T-cell (primary cell): ENCODE results near the gene ATAD2B. TPM values are rescaled to one million over a fixed set of nuclear protein-coding genes. Genes with fewer than 3 reads are reported as not detected.
A peak's percentile ranks its signal among the peaks of the same experiment; 100 is the strongest.
"Not testable (repeated sequence)": the region's sequence is repeated elsewhere in the genome, so short reads cannot be mapped to it uniquely, and the experiment has no call there.

Source experiments
- ATAC-seq, 4 experiments: fragments of 200-7000 bp in 3 of 4; fragments of 150-1000 bp in 1 of 4; cut with Tn5 transposase; replicated peaks in 1 of 4; 1 replicate in 3 of 4; 2 replicates in 1 of 4; pipeline ENCODE4 v1.10.0; 2021; ENCODE audit warnings: moderate library complexity in 3 of 4, mild to moderate bottlenecking in 2 of 4, moderate number of reproducible peaks in 1 of 4
- CTCF ChIA-PET, 2 donors: fragments of 300-600 bp; sonication (Branson Sonifier 250); formaldehyde crosslinking; loops; one replicate each; lab custom pipeline; 2022; ENCODE audit warnings: antibody characterized with exemption in 2 of 2; lab: Charles Lee
- POLR2A ChIA-PET, 2 donors: fragments of 300-600 bp; sonication (Branson Sonifier 250); formaldehyde crosslinking; loops; one replicate each; lab custom pipeline; 2022; ENCODE audit warnings: antibody characterized with exemption in 2 of 2; lab: Charles Lee
- DNase-seq, 35 experiments: peaks; one replicate each; pipeline versions ENCODE4 v3.0.0 to v3.0.0-alpha.2; 2013 to 2023
- H3K27ac ChIP-seq: one replicate; pipeline ENCODE4 v1.5.1; 2013; ENCODE audit warnings: low read length
- H3K27me3 ChIP-seq, 2 experiments: replicated peaks in 1 of 2; 1 replicate in 1 of 2; 2 replicates in 1 of 2; pipeline versions ENCODE4 v1.6.1 to v1.7.0; 2013; ENCODE audit warnings: low read length in 1 of 2, mixed read lengths in 1 of 2; ENCODE audit not compliant: control insufficient read depth in 2 of 2, insufficient read depth in 2 of 2; ENCODE audit errors: extremely low read depth in 1 of 2
- H3K36me3 ChIP-seq, 2 donors: 1 replicate in 1 of 2; 2 replicates in 1 of 2; pipeline versions ENCODE4 v1.6.1 to v1.7.0; 2013; ENCODE audit warnings: low read length in 1 of 2; ENCODE audit not compliant: control insufficient read depth in 2 of 2, insufficient read depth in 1 of 2; ENCODE audit errors: extremely low read depth in 1 of 2
- H3K4me1 ChIP-seq, 2 experiments: 1 replicate in 1 of 2; 2 replicates in 1 of 2; pipeline versions ENCODE4 v1.6.1 to v1.7.0; 2013; ENCODE audit warnings: low read length in 2 of 2, mixed read lengths in 1 of 2; ENCODE audit not compliant: insufficient read depth in 2 of 2, control insufficient read depth in 1 of 2; ENCODE audit errors: extremely low read depth in 1 of 2
- H3K4me3 ChIP-seq, 2 donors: 1 replicate in 1 of 2; 2 replicates in 1 of 2; pipeline versions ENCODE4 v1.5.1 to v1.7.0; 2013; ENCODE audit warnings: mild to moderate bottlenecking in 2 of 2, low read length in 1 of 2, moderate library complexity in 1 of 2; ENCODE audit not compliant: control insufficient read depth in 1 of 2; ENCODE audit errors: extremely low read depth in 1 of 2
- H3K9me3 ChIP-seq: 2 replicates; pipeline ENCODE4 v1.7.0; 2013
- H3K27ac Mint-ChIP-seq, 2 donors: one replicate each; pipeline ENCODE4 v1.8.0; 2020 to 2021; ENCODE audit warnings: mild to moderate bottlenecking in 2 of 2, mixed read lengths in 2 of 2
- H3K27me3 Mint-ChIP-seq, 2 donors: one replicate each; pipeline ENCODE4 v1.8.0; 2021 to 2022; ENCODE audit warnings: mixed read lengths in 2 of 2
- H3K36me3 Mint-ChIP-seq: one replicate; pipeline ENCODE4 v1.8.0; 2021; ENCODE audit warnings: mixed read lengths
- H3K4me1 Mint-ChIP-seq, 3 donors: one replicate each; pipeline ENCODE4 v1.8.0; 2020 to 2022; ENCODE audit warnings: mixed read lengths in 3 of 3, mild to moderate bottlenecking in 1 of 3
- H3K4me3 Mint-ChIP-seq, 3 donors: one replicate each; pipeline ENCODE4 v1.8.0; 2020 to 2022; ENCODE audit warnings: mild to moderate bottlenecking in 3 of 3, mixed read lengths in 3 of 3, moderate library complexity in 3 of 3
- H3K9me3 Mint-ChIP-seq, 3 donors: one replicate each; pipeline ENCODE4 v1.8.0; 2020 to 2022; ENCODE audit warnings: mixed read lengths in 3 of 3
- WGBS: methylation state at CpG from one replicate; pipeline ENCODE4 v1.1.5; 2013; ENCODE audit warnings: missing lambda C conversion rate; ENCODE audit not compliant: insufficient coverage; 5-methylcytosine and 5-hydroxymethylcytosine counted together
- total RNA-seq, 35 experiments: library from RNA in 6 of 35; stranded (reverse) in 6 of 35; fragments of 120-200 nt in 1 of 35; gene quantifications; one replicate each; pipeline versions ENCODE4 v1.2.1 to v1.2.4 and lab custom pipeline; 2013 to 2026

Gene ATAD2B
- 10 to 100 TPM; 33.9 to 49.3 (median 40.6) TPM for total RNA-seq
- total RNA-seq (2013) = 35.7 TPM
- 39.9 to 125 (median 78.8) reads per million in 29 experiments for total RNA-seq (lab: John Stamatoyannopoulos, UW)

DNA sequence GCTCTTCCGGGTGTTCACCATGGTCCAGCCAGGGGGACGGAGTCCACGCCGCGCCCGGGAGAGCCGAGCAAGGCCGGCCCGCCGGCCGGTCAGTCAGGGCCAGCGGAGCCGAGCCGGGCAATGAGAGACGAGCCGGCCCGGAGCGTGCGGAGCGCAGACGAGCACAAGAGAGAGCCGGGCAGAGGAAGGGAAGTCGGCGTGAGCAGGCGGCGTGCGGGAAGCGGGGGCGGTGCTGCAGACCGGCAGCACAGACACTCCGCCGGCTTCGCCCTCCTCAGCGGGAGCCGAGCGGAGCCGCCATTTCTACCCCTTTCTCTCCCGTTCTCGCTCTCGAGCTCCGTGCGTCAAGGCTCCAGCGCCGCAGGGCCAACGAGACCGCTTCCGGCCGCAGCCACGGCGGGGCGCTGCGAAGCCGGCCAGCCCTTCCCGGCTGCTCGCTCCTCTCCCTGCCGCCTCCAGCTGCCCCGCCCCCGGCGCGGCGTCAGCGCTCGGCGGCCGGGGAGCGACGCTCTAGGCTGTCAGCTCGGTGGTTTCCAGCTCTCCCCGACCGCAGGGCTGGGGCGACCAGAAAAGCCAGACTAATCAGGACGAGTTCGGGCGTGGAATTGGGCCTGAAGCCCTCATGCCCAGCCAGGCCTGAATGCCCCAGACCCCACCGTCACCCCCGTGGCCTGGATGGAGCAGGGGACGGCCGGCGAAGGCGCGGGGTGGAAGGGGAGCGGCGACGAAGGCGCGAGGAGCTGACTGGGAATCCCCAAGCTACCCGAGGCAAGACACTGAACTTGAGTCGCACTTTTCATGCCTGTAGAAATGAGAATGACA lies at the start of gene ATAD2B:
TSS of gene ATAD2B (minus strand) at position 374 of the 822 bp plus-strand sequence. CDS start at position 21, 353 bp downstream.
- H3K36me3 ChIP-seq = peaks cover 0 to 2% of the 10 kb centered on the region in 2 donors
- peak within 1 kb of the TSS; percentile 99 for H3K27ac ChIP-seq
- under 1% methylated on average over 86 of the region's 88 CpGs for WGBS
- peaks cover 20% of the 10 kb centered on the region in 2 experiments for H3K4me1 ChIP-seq
- H3K9me3 Mint-ChIP-seq = no peaks in the 10 kb centered on the region
- H3K36me3 Mint-ChIP-seq = peaks cover 5% of the 10 kb centered on the region
- H3K27me3 Mint-ChIP-seq = no peaks in the 10 kb centered on the region
- CTCF ChIA-PET = interaction anchor here (0.6 to 5.0 kb wide), 23 partner anchors 14 to 1113 kb away, joined by 3 to 54 read pairs (median 5); partner anchors contain the start of genes SF3B6 (in 1 of the 2), TP53I3 (in 1 of the 2), UBXN2A (in 1 of the 2) and WDCP (in 1 of the 2)
- H3K27me3 ChIP-seq = no peaks in the 10 kb centered on the region
- DNase-seq = peak; percentile 81 to 98 (median 92)
- POLR2A ChIA-PET = interaction anchor here (0.5 to 3.0 kb wide), 17 partner anchors 9 to 149 kb away, joined by 3 to 23 read pairs (median 5); partner anchors contain the start of genes SF3B6 (in 2 of the 2), UBXN2A (in 2 of the 2) and WDCP (in 2 of the 2)
- ATAC-seq = peak; percentile 85 to 89 (median 88)
- H3K4me3 Mint-ChIP-seq = peak within 1 kb of the TSS; percentile 94 to 98 (median 97)
- peak within 1 kb of the TSS; percentile 81 to 97 for H3K4me3 ChIP-seq
- peaks cover 48 to 53% (median 50%) of the 10 kb centered on the region in 3 donors for H3K4me1 Mint-ChIP-seq
- H3K9me3 ChIP-seq = no peaks in the 10 kb centered on the region
- H3K27ac Mint-ChIP-seq = peak within 1 kb of the TSS; percentile 97

DNA sequence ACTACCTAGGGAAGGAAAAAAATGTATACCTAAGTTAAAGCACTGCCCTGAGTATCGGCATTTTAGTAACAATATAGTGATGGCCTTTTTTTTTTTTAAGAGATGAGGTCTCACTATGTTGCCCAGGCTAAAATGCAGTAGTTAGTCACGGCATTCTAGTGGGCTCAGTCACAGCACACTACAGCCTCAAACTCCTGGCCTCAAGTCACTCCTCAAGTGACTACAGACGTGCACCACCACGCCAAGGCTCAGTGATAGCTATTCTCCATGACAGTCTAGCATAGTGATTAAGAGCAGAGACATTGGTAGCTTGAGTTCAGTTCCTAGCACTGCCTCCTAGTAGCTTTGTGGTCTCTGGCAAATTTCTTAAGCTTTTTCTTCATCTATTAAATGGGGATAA lies 40.9 kb upstream of the ATAD2B start:
- no peak for DNase-seq
- Mint-ChIP-seq H3K4me1 (peaks cover 0 to 6% (median 2%) of the 10 kb centered on the region in 3 donors), H3K9me3 (no peaks in the 10 kb centered on the region), H3K27ac (no peak overlapping the region), H3K36me3 (peaks cover 15% of the 10 kb centered on the region), H3K4me3 (no peak overlapping the region), H3K27me3 (no peaks in the 10 kb centered on the region)
- CTCF ChIA-PET = interaction anchor here in 1 of 2 donors (0.7 kb wide), 1 partner anchor 205 kb away, joined by 3 read pairs; no protein-coding TSS in a partner anchor
- no peak for ATAC-seq
- WGBS = no CpG with 5 or more reads among the region's 4 CpGs
- Histone ChIP-seq H3K4me1 (no peaks in the 10 kb centered on the region), H3K27ac (no peak overlapping the region), H3K4me3 (no peak overlapping the region), H3K36me3 (peaks cover 0 to 5% of the 10 kb centered on the region in 2 donors), H3K27me3 (no peaks in the 10 kb centered on the region), H3K9me3 (no peaks in the 10 kb centered on the region)
- POLR2A ChIA-PET = interaction anchor here in 1 of 2 donors (0.6 kb wide), 1 partner anchor 40 kb away, joined by 9 read pairs; no protein-coding TSS in a partner anchor

DNA sequence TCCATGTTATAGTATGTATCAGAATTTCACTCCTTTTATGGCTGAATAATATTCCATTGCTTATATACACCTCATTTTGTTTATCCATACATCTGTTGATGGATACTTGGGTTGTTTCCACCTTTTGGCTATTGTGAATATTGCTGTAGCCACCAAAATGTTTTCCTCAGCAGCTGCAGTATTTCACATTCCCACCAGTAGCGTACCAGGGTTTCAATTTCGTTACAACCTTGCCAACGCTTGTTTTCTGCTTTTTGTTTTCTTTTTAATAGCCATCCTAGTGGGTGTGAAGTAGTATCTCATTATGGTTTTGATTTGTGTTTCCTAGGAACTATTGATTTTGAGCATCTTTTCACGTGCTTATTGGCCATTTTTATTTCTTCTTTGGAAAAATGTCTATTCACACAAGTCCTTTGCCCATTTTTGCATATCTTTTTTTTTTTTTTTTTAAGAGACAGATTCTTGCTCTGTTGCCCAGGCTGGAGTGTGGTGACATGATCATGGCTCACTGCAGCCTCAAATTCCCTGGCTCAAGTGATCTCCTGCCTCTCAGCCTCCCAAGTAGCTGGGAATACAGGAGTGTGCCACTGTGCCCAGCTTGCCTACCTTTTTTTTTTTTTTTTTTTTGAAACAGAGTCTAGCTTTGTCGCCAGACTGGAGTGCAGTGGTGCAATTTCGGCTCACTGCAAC lies 27.5 kb upstream of the ATAD2B start:
- POLR2A ChIA-PET = no interaction called here
- no peak overlapping the region for H3K4me3 ChIP-seq

DNA sequence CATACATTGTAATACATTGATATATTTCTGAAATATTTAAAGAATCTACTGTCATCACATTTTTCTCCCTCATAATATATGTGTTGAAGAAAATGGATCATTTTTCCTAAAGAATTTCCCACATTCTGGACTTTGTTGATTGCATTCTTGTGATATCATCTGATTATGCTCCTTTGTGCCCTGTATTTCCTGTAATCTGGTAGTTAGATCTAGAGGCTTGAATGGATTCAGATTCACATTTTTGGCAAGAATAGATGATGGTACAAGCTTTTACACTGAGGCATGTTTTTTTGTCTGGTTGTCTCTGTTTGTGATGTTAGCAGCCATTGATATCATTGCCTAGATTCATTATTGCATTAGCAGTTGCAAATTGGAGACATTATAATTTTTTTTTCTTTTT lies 26.7 kb upstream of the ATAD2B start:
- Histone ChIP-seq H3K9me3 (no peaks in the 10 kb centered on the region), H3K27ac (no peak overlapping the region), H3K4me1 (no peaks in the 10 kb centered on the region), H3K4me3 (no peak overlapping the region), H3K27me3 (no peaks in the 10 kb centered on the region), H3K36me3 (peaks cover 0 to 3% of the 10 kb centered on the region in 2 donors)
- Mint-ChIP-seq H3K36me3 (no peaks in the 10 kb centered on the region), H3K27ac (no peak overlapping the region), H3K27me3 (no peaks in the 10 kb centered on the region), H3K4me1 (peaks cover 6 to 12% (median 7%) of the 10 kb centered on the region in 3 donors), H3K4me3 (no peak overlapping the region), H3K9me3 (no peaks in the 10 kb centered on the region)
- DNase-seq (no peak), ATAC-seq (no peak)
- CTCF ChIA-PET = interaction anchor here in 1 of 2 donors (0.6 kb wide), 2 partner anchors 99 to 1175 kb away, joined by 4 to 7 read pairs; no protein-coding TSS in a partner anchor
- POLR2A ChIA-PET = interaction anchor here (0.6 to 1.5 kb wide), 2 partner anchors 27 to 39 kb away, joined by 5 to 8 read pairs; partner anchors contain the start of gene ATAD2B (in 1 of the 2)

More for the DNA sequence above, 27.5 kb upstream of the ATAD2B start:
- Histone ChIP-seq H3K4me1 (no peaks in the 10 kb centered on the region), H3K27me3 (no peaks in the 10 kb centered on the region), H3K36me3 (peaks cover 0 to 4% of the 10 kb centered on the region in 2 donors), H3K9me3 (no peaks in the 10 kb centered on the region), H3K27ac (no peak overlapping the region)
- CTCF ChIA-PET = no interaction called here
- WGBS = 100% methylated on average over 1 of the region's 6 CpGs
- no peak for ATAC-seq
- H3K27me3 Mint-ChIP-seq = no peaks in the 10 kb centered on the region
- H3K9me3 Mint-ChIP-seq = no peaks in the 10 kb centered on the region
- H3K36me3 Mint-ChIP-seq = peaks cover under 1% of the 10 kb centered on the region
- H3K27ac Mint-ChIP-seq = no peak overlapping the region
- no peak overlapping the region for H3K4me3 Mint-ChIP-seq
- DNase-seq = no peak
- peaks cover 6 to 12% (median 7%) of the 10 kb centered on the region in 3 donors for H3K4me1 Mint-ChIP-seq

DNA sequence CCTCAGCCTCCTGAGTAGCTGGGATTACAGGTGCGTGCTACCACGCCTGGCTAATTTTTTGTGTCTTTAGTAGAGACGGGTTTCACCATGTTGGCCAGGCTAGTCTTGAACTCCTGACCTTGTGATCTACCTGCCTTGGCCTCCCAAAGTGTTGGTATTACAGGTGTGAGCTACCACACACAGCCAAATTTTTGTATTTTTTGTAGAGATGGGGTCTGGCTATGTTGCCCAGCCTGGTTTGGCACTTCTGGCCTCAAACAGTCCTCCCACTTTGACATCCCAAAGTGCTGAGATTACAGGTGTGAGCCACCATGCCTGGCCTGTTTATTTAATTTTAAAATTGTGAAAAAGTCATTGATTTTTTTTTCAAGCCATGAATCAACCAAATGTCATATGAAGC lies 25.6 kb upstream of the ATAD2B start:
- CTCF ChIA-PET, H3K27me3 ChIP-seq, H3K27ac ChIP-seq, H3K4me3 Mint-ChIP-seq, H3K36me3 ChIP-seq, H3K4me1 ChIP-seq, H3K9me3 ChIP-seq, H3K9me3 Mint-ChIP-seq, ATAC-seq, DNase-seq, H3K36me3 Mint-ChIP-seq, H3K27me3 Mint-ChIP-seq, H3K4me3 ChIP-seq, H3K27ac Mint-ChIP-seq: not testable (repeated sequence)
- POLR2A ChIA-PET = interaction anchor here in 1 of 2 donors (1.5 kb wide), 1 partner anchor 26 kb away, joined by 5 read pairs; the partner anchor contains the start of gene ATAD2B
- H3K4me1 Mint-ChIP-seq = peaks cover 6 to 12% (median 7%) of the 10 kb centered on the region in 3 donors
- WGBS = 100% methylated on average over 3 of the region's 3 CpGs

DNA sequence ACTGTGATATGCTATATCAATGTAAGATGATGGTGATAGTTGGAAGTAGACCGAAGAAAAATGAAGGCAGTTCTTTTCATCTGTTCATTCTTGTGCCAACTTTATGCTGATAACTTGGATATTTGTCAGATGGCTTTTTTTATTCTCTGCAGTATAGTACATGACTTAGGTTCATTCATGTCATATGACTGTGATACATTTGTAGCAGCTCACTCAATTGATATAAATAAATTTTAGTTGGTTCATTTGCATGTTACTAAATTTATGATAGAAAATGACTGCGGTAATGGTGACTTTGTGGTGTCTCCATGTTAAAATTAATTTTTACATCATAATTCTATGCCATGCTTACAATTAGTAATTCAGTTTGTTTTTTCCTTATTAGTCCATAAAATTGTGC lies 20.4 kb upstream of the ATAD2B start:
- no peak for ATAC-seq
- H3K36me3 ChIP-seq = no peaks in the 10 kb centered on the region
- DNase-seq = no peak
- CTCF ChIA-PET = no interaction called here
- POLR2A ChIA-PET = no interaction called here
- Mint-ChIP-seq H3K27ac (no peak overlapping the region), H3K4me1 (peaks cover 13 to 14% (median 13%) of the 10 kb centered on the region in 3 donors), H3K4me3 (no peak overlapping the region), H3K9me3 (no peaks in the 10 kb centered on the region), H3K27me3 (no peaks in the 10 kb centered on the region), H3K36me3 (peaks cover 4% of the 10 kb centered on the region)
- no peaks in the 10 kb centered on the region for H3K4me1 ChIP-seq
- H3K27me3 ChIP-seq = no peaks in the 10 kb centered on the region
- no peak overlapping the region for H3K4me3 ChIP-seq
- no peaks in the 10 kb centered on the region for H3K9me3 ChIP-seq
- H3K27ac ChIP-seq = no peak overlapping the region
- WGBS = 100% methylated on average over 1 of the region's 2 CpGs
